ENCODE data around the gene ZNF106. TPM values are rescaled to one million over a fixed set of nuclear protein-coding genes. Genes with fewer than 3 reads are reported as not detected.

ZNF106 gene
- total RNA-seq, 2 donors from 2014 or later = 42.1 to 46.2 TPM

DNA sequence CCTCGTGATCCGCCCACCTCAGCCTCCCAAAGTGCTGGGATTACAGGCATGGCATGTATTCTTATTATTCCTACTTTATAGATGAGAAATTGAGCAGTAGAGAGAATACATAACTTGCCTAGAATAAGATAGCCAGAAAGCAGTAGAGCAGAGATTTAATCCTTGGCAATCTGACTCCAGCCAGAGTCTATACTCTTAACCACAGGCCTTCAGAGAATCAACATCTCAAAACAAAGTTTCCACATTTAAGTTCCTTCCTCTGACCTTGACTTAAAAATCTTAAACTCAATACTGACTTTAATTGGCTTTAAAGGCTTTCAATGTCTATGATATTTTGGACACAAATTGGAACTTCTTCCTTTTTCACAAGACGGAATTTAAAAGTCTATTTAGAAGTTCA, 37.1 kb downstream of the ZNF106 start:
- Histone ChIP-seq H3K27ac (ENCODE audit: low read depth, low read length) (no peak overlapping the region), H3K27me3 (ENCODE audit: control insufficient read depth, insufficient read depth, low read length, poor library complexity, severe bottlenecking) (no peaks in the 10 kb centered on the region), H3K9ac (ENCODE audit: extremely low read depth, low read length, poor library complexity, severe bottlenecking) (no peak overlapping the region), H3K9me3 (ENCODE audit: control insufficient read depth, low read length) (no peaks in the 10 kb centered on the region), H3K4me1 (ENCODE audit: control insufficient read depth, insufficient read depth, low read length) (no peaks in the 10 kb centered on the region), H3K4me3 (ENCODE audit: low read length) (no peak overlapping the region), H3K36me3 (ENCODE audit: control insufficient read depth, insufficient read depth, low read length) (peaks cover 27% of the 10 kb centered on the region)
- Mint-ChIP-seq H3K4me3 (no peak overlapping the region), H3K27ac (no peak overlapping the region), H3K36me3 (ENCODE audit: low read depth) (peaks cover 24% of the 10 kb centered on the region), H3K27me3 (ENCODE audit: insufficient read depth) (no peaks in the 10 kb centered on the region), H3K9me3 (no peaks in the 10 kb centered on the region), H3K4me1 (peaks cover 14% of the 10 kb centered on the region)
- no peak for DNase-seq
- 87 to 100% methylated on average over 1 to 3 of the region's 3 CpGs for WGBS, 2 experiments (ENCODE audit: insufficient coverage in 1 of 2, insufficient read length in 1 of 2)
- TF ChIP-seq, protein P1, sequence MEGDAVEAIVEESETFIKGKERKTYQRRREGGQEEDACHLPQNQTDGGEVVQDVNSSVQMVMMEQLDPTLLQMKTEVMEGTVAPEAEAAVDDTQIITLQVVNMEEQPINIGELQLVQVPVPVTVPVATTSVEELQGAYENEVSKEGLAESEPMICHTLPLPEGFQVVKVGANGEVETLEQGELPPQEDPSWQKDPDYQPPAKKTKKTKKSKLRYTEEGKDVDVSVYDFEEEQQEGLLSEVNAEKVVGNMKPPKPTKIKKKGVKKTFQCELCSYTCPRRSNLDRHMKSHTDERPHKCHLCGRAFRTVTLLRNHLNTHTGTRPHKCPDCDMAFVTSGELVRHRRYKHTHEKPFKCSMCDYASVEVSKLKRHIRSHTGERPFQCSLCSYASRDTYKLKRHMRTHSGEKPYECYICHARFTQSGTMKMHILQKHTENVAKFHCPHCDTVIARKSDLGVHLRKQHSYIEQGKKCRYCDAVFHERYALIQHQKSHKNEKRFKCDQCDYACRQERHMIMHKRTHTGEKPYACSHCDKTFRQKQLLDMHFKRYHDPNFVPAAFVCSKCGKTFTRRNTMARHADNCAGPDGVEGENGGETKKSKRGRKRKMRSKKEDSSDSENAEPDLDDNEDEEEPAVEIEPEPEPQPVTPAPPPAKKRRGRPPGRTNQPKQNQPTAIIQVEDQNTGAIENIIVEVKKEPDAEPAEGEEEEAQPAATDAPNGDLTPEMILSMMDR (conservative IDR thresholded peaks at IDR 0.05) = no peak

DNA sequence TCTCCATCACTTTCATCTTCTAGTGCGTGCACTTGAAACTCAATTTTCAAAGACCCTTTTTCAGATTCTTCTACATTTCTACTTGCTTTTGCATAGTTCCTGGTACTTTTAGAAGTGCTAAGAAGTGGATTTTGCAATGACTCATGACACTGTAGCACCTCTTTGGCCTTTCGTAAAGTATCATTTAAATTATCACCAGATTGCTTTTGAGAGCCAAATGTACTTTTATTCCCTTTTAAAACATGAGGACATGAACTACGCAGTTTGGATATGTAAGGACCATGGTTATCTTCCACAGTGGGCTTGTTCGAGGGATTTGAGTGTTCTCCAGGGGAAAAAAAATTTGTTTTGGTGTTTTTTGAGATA, 40.5 kb downstream of the ZNF106 start:
- Histone ChIP-seq H3K27me3 (ENCODE audit: control insufficient read depth, insufficient read depth, low read length, poor library complexity, severe bottlenecking) (no peaks in the 10 kb centered on the region), H3K27ac (ENCODE audit: low read depth, low read length) (no peak overlapping the region), H3K9me3 (ENCODE audit: control insufficient read depth, low read length) (no peaks in the 10 kb centered on the region), H3K4me1 (ENCODE audit: control insufficient read depth, insufficient read depth, low read length) (no peaks in the 10 kb centered on the region), H3K4me3 (ENCODE audit: low read length) (no peak overlapping the region), H3K36me3 (ENCODE audit: control insufficient read depth, insufficient read depth, low read length) (peaks cover 55% of the 10 kb centered on the region), H3K9ac (ENCODE audit: extremely low read depth, low read length, poor library complexity, severe bottlenecking) (no peak overlapping the region)
- Mint-ChIP-seq H3K4me1 (no peaks in the 10 kb centered on the region), H3K4me3 (no peak overlapping the region), H3K27me3 (ENCODE audit: insufficient read depth) (no peaks in the 10 kb centered on the region), H3K36me3 (ENCODE audit: low read depth) (peaks cover 41% of the 10 kb centered on the region), H3K9me3 (no peaks in the 10 kb centered on the region), H3K27ac (no peak overlapping the region)
- no peak for DNase-seq
- TF ChIP-seq, protein P1 (conservative IDR thresholded peaks at IDR 0.05) = no peak
- WGBS, 2 experiments (ENCODE audit: insufficient coverage in 1 of 2, insufficient read length in 1 of 2) = 95 to 100% methylated on average over 2 to 4 of the region's 4 CpGs

DNA sequence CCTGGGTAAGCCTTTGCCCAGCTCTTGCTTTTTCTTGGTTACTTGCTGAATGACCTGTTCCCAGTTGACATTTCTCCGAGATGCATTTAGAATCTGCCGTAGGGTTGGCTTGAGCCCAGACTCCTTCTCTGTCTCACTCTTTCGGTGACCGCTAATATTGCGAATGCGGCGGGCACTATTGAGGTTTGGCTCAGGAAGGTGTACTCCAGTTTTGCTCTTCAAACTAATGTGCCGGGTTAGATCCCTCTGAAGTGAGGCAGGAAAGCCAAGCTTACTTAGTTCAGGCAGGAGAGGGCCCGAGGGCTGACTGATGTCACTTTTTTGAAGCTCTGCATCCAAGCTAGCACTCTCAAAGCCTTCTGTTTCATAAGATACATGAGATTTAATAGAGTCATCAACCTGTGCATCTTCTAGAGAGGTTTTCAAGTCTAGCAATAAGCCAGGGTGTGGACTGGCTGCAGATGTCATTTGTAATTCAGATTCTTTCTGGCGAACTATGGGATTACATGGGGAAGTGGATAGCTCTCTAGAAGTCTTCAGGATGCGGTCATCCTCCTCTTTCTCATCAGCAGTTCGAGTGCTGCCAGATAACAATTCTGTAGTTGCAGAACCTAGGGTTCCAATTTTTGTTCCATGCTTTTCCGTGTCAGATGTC, 41.0 kb downstream of the ZNF106 start:
- H3K27ac ChIP-seq (ENCODE audit: low read depth, low read length) = no peak overlapping the region
- no peak overlapping the region for H3K4me3 ChIP-seq (ENCODE audit: low read length)
- no peaks in the 10 kb centered on the region for H3K27me3 ChIP-seq (ENCODE audit: control insufficient read depth, insufficient read depth, low read length, poor library complexity, severe bottlenecking)
- TF ChIP-seq, protein P1 (conservative IDR thresholded peaks at IDR 0.05) = no peak
- H3K36me3 Mint-ChIP-seq (ENCODE audit: low read depth) = peaks cover 43% of the 10 kb centered on the region
- H3K9ac ChIP-seq (ENCODE audit: extremely low read depth, low read length, poor library complexity, severe bottlenecking) = no peak overlapping the region
- no peak overlapping the region for H3K4me3 Mint-ChIP-seq
- H3K9me3 ChIP-seq (ENCODE audit: control insufficient read depth, low read length) = no peaks in the 10 kb centered on the region
- H3K4me1 ChIP-seq (ENCODE audit: control insufficient read depth, insufficient read depth, low read length) = no peaks in the 10 kb centered on the region
- DNase-seq = no peak
- peaks cover 56% of the 10 kb centered on the region for H3K36me3 ChIP-seq (ENCODE audit: control insufficient read depth, insufficient read depth, low read length)
- H3K4me1 Mint-ChIP-seq = no peaks in the 10 kb centered on the region
- no peak overlapping the region for H3K27ac Mint-ChIP-seq
- H3K27me3 Mint-ChIP-seq (ENCODE audit: insufficient read depth) = no peaks in the 10 kb centered on the region
- no peaks in the 10 kb centered on the region for H3K9me3 Mint-ChIP-seq
- 95% methylated on average over 12 to 13 of the region's 13 CpGs for whole genome bisulfite sequencing, 2 experiments (ENCODE audit: insufficient coverage in 1 of 2, insufficient read length in 1 of 2)

Data from endodermal cell (in vitro differentiated cells).